NB4 (cell line): ENCODE measurements around the gene CIB4.

Experiments
- POLR2A ChIP-seq: IDR thresholded peaks from 2 replicates; pipeline ENCODE4 v1.6.1; 2011; ENCODE audit warnings: mild to moderate bottlenecking; ENCODE audit not compliant: insufficient read length; ENCODE audit errors: extremely low read depth
- TF ChIP-seq, protein P1 (sequence below): IDR thresholded peaks from one replicate; pipeline ENCODE4 v1.5.1; 2012; ENCODE audit warnings: low read depth, low read length

DNA sequence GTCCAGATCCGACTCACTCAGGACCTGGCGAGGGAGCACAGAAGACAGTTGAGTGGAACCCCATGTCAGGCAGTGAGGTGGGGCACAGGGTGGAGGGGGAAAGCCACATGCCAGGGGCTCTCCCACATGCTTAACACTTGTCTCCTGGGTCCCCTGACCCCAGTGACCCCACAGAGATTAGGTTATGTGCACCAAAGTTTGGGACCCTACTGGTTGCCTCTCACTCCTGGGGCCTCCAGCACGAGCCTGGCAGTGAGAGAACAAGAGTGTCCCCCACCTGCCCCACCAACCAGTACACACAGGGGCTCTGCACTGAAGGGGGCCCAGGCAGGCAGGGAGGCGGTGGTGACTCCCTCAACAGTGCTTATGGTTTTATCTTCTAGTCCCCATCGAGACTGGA is 58.3 kb downstream of the CIB4 start:
- no peak for TF ChIP-seq POLR2A
- TF ChIP-seq, protein P1, sequence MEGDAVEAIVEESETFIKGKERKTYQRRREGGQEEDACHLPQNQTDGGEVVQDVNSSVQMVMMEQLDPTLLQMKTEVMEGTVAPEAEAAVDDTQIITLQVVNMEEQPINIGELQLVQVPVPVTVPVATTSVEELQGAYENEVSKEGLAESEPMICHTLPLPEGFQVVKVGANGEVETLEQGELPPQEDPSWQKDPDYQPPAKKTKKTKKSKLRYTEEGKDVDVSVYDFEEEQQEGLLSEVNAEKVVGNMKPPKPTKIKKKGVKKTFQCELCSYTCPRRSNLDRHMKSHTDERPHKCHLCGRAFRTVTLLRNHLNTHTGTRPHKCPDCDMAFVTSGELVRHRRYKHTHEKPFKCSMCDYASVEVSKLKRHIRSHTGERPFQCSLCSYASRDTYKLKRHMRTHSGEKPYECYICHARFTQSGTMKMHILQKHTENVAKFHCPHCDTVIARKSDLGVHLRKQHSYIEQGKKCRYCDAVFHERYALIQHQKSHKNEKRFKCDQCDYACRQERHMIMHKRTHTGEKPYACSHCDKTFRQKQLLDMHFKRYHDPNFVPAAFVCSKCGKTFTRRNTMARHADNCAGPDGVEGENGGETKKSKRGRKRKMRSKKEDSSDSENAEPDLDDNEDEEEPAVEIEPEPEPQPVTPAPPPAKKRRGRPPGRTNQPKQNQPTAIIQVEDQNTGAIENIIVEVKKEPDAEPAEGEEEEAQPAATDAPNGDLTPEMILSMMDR = no peak
